CD4-positive, alpha-beta T cell treated with Interleukin-17A for 1 hour (primary cell): ENCODE measurements around the gene BAG1.

Source experiments
- DNase-seq: peaks from one replicate; pipeline ENCODE4 v3.0.0-alpha.2; 2020

BAG1 gene

GRCh38 chr9:33273266-33273971 lies 8.9 kb upstream of the BAG1 start:
- DNase-seq: no peak

GRCh38 chr9:33272061-33272460 lies 7.6 kb upstream of the BAG1 start:
- no peak for DNase-seq

- DNase-seq: no peak
Observed at GRCh38 chr9:33270146-33270545, 5.6 kb upstream of the BAG1 start.

- no peak for DNase-seq
Observed at GRCh38 chr9:33267151-33267767, 2.8 kb upstream of the BAG1 start.

GRCh38 chr9:33265211-33265865 lies 830 bp upstream of the BAG1 start:
- peak; percentile 29 for DNase-seq

- DNase-seq: peak; percentile 43
Observed at GRCh38 chr9:33264003-33264472, 470 bp downstream of the BAG1 start.

GRCh38 chr9:33263131-33264002 lies 1.1 kb downstream of the BAG1 start:
- DNase-seq: no peak

GRCh38 chr9:33260372-33260771 lies 4.1 kb downstream of the BAG1 start:
- no peak for DNase-seq

GRCh38 chr9:33257276-33257675 lies 7.2 kb downstream of the BAG1 start:
- DNase-seq: no peak

GRCh38 chr9:33256236-33256635 lies 8.3 kb downstream of the BAG1 start:
- DNase-seq: no peak

GRCh38 chr9:33255471-33255870 lies 9.0 kb downstream of the BAG1 start:
- no peak for DNase-seq

GRCh38 chr9:33255014-33255413 lies 9.5 kb downstream of the BAG1 start:
- DNase-seq: no peak

GRCh38 chr9:33254211-33254610 lies 10.3 kb downstream of the BAG1 start:
- no peak for DNase-seq

- no peak for DNase-seq
Observed at GRCh38 chr9:33250458-33250995, 14.0 kb downstream of the BAG1 start.

GRCh38 chr9:33249983-33250382 lies 14.5 kb downstream of the BAG1 start:
- no peak for DNase-seq

- DNase-seq: no peak
Observed at GRCh38 chr9:33249087-33249658, 15.3 kb downstream of the BAG1 start.

GRCh38 chr9:33248606-33249005 lies 15.9 kb downstream of the BAG1 start:
- DNase-seq: no peak

GRCh38 chr9:33246269-33246860 lies 18.1 kb downstream of the BAG1 start:
- DNase-seq: no peak

- DNase-seq: no peak
Observed at GRCh38 chr9:33245341-33245740, 19.2 kb downstream of the BAG1 start.

GRCh38 chr9:33244137-33244784 lies 20.2 kb downstream of the BAG1 start:
- DNase-seq: no peak

GRCh38 chr9:33242609-33243134 lies 21.8 kb downstream of the BAG1 start:
- no peak for DNase-seq
